ENCODE data around the gene FLNB.
"Not testable (repeated sequence)": the region's sequence is repeated elsewhere in the genome, so short reads cannot be mapped to it uniquely, and the experiment has no call there.

Gene FLNB

DNA sequence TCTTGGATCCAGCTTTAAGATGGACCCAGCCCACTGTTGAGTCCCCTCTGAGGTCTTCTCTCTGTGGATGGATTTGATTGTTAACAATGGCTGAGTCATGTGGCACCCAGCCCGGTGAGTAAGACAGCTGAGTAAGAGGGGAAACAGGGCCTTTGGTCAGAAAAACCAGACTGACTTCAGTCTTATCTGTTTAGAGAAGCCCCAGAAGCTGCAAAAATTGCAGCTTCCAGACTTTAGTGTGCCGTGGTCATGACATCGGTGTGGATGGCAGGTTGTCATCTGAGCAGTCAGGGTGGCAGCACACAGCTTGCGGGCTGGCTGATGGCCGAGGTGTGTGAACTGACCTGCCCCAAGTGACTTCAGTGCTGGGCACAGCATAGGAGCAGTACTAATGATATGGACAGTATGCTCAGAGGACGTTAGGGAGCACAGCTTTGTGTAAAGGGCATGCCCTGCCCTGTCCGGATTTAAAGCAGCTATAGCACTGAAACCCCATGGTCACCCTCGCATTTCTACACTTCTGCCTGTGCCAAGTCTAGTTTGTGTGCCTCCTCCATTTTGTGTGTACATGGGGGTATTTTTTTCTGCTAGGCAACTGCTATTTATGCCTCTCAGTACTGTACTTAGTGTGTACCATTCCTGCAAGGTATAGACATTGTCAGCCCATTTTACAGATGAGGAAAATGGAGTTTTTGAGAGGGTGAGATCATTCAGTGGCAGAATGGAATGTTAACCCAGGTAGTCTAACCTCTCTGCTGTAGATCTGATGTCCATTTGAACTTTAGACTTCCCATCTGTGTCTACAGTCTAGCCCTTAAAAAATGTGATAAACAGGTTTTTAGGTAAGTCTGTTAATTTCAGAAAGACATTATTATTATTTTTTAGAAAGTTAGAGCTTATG is 44.4 kb downstream of the FLNB start:
- peak overlapping the region; percentile 82 for H2BK120ac ChIP-seq (ENCODE audit: low read depth, low read length)
- peak overlapping the region; percentile 9 for H4K8ac ChIP-seq (ENCODE audit: low read length)
- WGBS: 7% methylated on average over 7 of the region's 8 CpGs
- H3K4me2 ChIP-seq (ENCODE audit: low read length, poor library complexity, severe bottlenecking): no peak overlapping the region
- peak overlapping the region; percentile 63 for H3K9ac ChIP-seq (ENCODE audit: low read length)
- peak overlapping the region; percentile 88 for H2AK5ac ChIP-seq (ENCODE audit: low read length, severe bottlenecking)
- peaks cover 0 to 7% of the 10 kb centered on the region in 2 experiments for H3K36me3 ChIP-seq (ENCODE audit: control insufficient read depth in 1 of 2, insufficient read depth in 2 of 2, low read depth in 1 of 2, low read length in 2 of 2)
- H3K79me1 ChIP-seq (replicated peaks; ENCODE audit: low read length, poor library complexity, severe bottlenecking): peaks cover 5% of the 10 kb centered on the region
- H3K23ac ChIP-seq (ENCODE audit: low read length in 2 of 2): peak overlapping the region in 1 of 2 experiments; percentile 14
- no peak overlapping the region for H3K4me3 ChIP-seq (ENCODE audit: insufficient read depth in 1 of 2, low read depth in 1 of 2, low read length in 2 of 2)
- no peaks in the 10 kb centered on the region for H3K27me3 ChIP-seq (ENCODE audit: control insufficient read depth in 1 of 2, insufficient read depth in 1 of 2, low read length in 2 of 2)
- peak overlapping the region; percentile 2 for H2BK5ac ChIP-seq (ENCODE audit: low read depth, low read length, poor library complexity, severe bottlenecking)
- peak overlapping the region; percentile 32 to 99 for H2BK12ac ChIP-seq (ENCODE audit: low read length in 2 of 2)
- H3K27ac ChIP-seq (ENCODE audit: low read length, poor library complexity, severe bottlenecking): peak overlapping the region; percentile 81
- peak overlapping the region; percentile 56 for H2BK15ac ChIP-seq (ENCODE audit: low read depth, poor library complexity, severe bottlenecking)
- H3K9me3 ChIP-seq (ENCODE audit: control insufficient read depth, low read length): no peaks in the 10 kb centered on the region
- H3K4me1 ChIP-seq (ENCODE audit: control insufficient read depth, insufficient read depth, low read depth, low read length): peaks cover 38% of the 10 kb centered on the region
- H4K91ac ChIP-seq (ENCODE audit: low read length): peak overlapping the region; percentile 74
- peak overlapping the region in 1 of 2 experiments; percentile 35 for H3K14ac ChIP-seq (ENCODE audit: low read length in 2 of 2)
- no peak overlapping the region for H2AFZ ChIP-seq (ENCODE audit: low read depth, low read length)
- H3K18ac ChIP-seq (ENCODE audit: low read depth in 1 of 2, low read length in 2 of 2): peak overlapping the region; percentile 47 to 95
- peak; percentile 98 for DNase-seq
- H3K4ac ChIP-seq (ENCODE audit: low read depth in 1 of 2, low read length in 2 of 2): peak overlapping the region; percentile 39 to 84

DNA sequence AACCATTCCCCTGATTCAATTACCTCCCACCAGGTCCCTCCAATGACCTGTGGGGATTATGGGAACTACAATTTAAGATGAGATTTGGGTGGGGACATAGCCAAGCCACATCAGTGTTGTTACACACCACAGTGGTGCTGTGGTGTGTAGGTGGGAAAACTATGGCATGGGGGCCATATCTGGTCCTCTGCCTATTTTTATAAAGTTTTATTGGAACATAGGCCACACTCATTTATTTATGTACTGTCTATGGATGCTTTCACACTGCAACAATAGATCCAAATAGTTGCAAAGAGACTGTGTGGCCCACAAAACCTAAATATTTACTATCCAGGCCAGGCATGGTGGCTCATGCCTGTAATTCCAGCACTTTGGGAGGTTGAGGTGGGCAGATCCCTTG is 46.4 kb downstream of the FLNB start:
- H3K36me3 ChIP-seq (ENCODE audit: control insufficient read depth in 1 of 2, insufficient read depth in 2 of 2, low read depth in 1 of 2, low read length in 2 of 2): peaks cover 0 to 7% of the 10 kb centered on the region in 2 experiments
- no peak overlapping the region for H3K4me2 ChIP-seq (ENCODE audit: low read length, poor library complexity, severe bottlenecking)
- DNase-seq: no peak
- H3K79me1 ChIP-seq (replicated peaks; ENCODE audit: low read length, poor library complexity, severe bottlenecking): peaks cover 5% of the 10 kb centered on the region
- no peak overlapping the region for H4K8ac ChIP-seq (ENCODE audit: low read length)
- no peak overlapping the region for H2BK15ac ChIP-seq (ENCODE audit: low read depth, poor library complexity, severe bottlenecking)
- H3K14ac ChIP-seq (ENCODE audit: low read length in 2 of 2): no peak overlapping the region
- no peak overlapping the region for H3K9ac ChIP-seq (ENCODE audit: low read length)
- H3K18ac ChIP-seq (ENCODE audit: low read depth in 1 of 2, low read length in 2 of 2): peak overlapping the region in 1 of 2 experiments; percentile 48
- no peak overlapping the region for H3K4me3 ChIP-seq (ENCODE audit: insufficient read depth in 1 of 2, low read depth in 1 of 2, low read length in 2 of 2)
- H3K27me3 ChIP-seq (ENCODE audit: control insufficient read depth in 1 of 2, insufficient read depth in 1 of 2, low read length in 2 of 2): no peaks in the 10 kb centered on the region
- peak overlapping the region in 1 of 2 experiments; percentile 52 for H3K4ac ChIP-seq (ENCODE audit: low read depth in 1 of 2, low read length in 2 of 2)
- H3K23ac ChIP-seq (ENCODE audit: low read length in 2 of 2): no peak overlapping the region
- H4K91ac ChIP-seq (ENCODE audit: low read length): no peak overlapping the region
- H2BK12ac ChIP-seq (ENCODE audit: low read length in 2 of 2): peak overlapping the region in 1 of 2 experiments; percentile 19
- no peaks in the 10 kb centered on the region for H3K9me3 ChIP-seq (ENCODE audit: control insufficient read depth, low read length)
- H3K27ac ChIP-seq (ENCODE audit: low read length, poor library complexity, severe bottlenecking): no peak overlapping the region
- H2AK5ac ChIP-seq (ENCODE audit: low read length, severe bottlenecking): no peak overlapping the region
- no peak overlapping the region for H2AFZ ChIP-seq (ENCODE audit: low read depth, low read length)
- no peak overlapping the region for H2BK120ac ChIP-seq (ENCODE audit: low read depth, low read length)
- H3K4me1 ChIP-seq (ENCODE audit: control insufficient read depth, insufficient read depth, low read depth, low read length): peaks cover 33% of the 10 kb centered on the region
- H2BK5ac ChIP-seq (ENCODE audit: low read depth, low read length, poor library complexity, severe bottlenecking): no peak overlapping the region

DNA sequence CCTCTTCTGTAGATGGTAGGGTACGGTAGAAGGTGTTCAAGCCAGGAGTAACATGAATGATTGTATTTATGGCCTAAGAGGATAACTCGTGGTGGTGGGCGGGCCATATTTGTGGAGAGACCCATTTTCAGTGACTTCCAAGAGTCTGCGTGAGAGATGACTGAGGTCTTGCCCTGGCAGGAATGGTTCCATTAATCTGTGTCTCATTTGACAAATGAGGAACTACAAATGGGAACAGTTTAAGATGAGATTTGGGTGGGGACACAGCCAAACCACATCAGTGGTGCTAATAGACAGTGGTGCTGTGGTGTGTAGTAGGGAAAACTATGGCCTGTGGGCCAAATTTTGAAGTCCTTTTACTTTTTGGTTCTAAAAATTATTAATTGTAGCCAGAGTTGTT is 47.1 kb downstream of the FLNB start:
- Histone ChIP-seq H2AK5ac (ENCODE audit: low read length, severe bottlenecking) (peak overlapping the region; percentile 79), H3K9ac (ENCODE audit: low read length) (no peak overlapping the region), H3K79me1 (replicated peaks; ENCODE audit: low read length, poor library complexity, severe bottlenecking) (peaks cover 7% of the 10 kb centered on the region), H2BK12ac (ENCODE audit: low read length in 2 of 2) (no peak overlapping the region), H3K9me3 (ENCODE audit: control insufficient read depth, low read length) (no peaks in the 10 kb centered on the region), H3K27ac (ENCODE audit: low read length, poor library complexity, severe bottlenecking) (no peak overlapping the region), H3K27me3 (ENCODE audit: control insufficient read depth in 1 of 2, insufficient read depth in 1 of 2, low read length in 2 of 2) (no peaks in the 10 kb centered on the region), H4K8ac (ENCODE audit: low read length) (peak overlapping the region; percentile 57), H2BK120ac (ENCODE audit: low read depth, low read length) (no peak overlapping the region), H3K4me1 (ENCODE audit: control insufficient read depth, insufficient read depth, low read depth, low read length) (peaks cover 32% of the 10 kb centered on the region), H3K4me3 (ENCODE audit: insufficient read depth in 1 of 2, low read depth in 1 of 2, low read length in 2 of 2) (no peak overlapping the region), H4K91ac (ENCODE audit: low read length) (no peak overlapping the region), H2BK15ac (ENCODE audit: low read depth, poor library complexity, severe bottlenecking) (no peak overlapping the region), H3K23ac (ENCODE audit: low read length in 2 of 2) (no peak overlapping the region), H2BK5ac (ENCODE audit: low read depth, low read length, poor library complexity, severe bottlenecking) (no peak overlapping the region), H3K36me3 (ENCODE audit: control insufficient read depth in 1 of 2, insufficient read depth in 2 of 2, low read depth in 1 of 2, low read length in 2 of 2) (peaks cover 0 to 7% of the 10 kb centered on the region in 2 experiments), H3K4ac (ENCODE audit: low read depth in 1 of 2, low read length in 2 of 2) (no peak overlapping the region), H3K18ac (ENCODE audit: low read depth in 1 of 2, low read length in 2 of 2) (no peak overlapping the region), H3K4me2 (ENCODE audit: low read length, poor library complexity, severe bottlenecking) (no peak overlapping the region), H2AFZ (ENCODE audit: low read depth, low read length) (no peak overlapping the region), H3K14ac (ENCODE audit: low read length in 2 of 2) (no peak overlapping the region)
- 90% methylated on average over 4 of the region's 4 CpGs for WGBS
- no peak for DNase-seq

DNA sequence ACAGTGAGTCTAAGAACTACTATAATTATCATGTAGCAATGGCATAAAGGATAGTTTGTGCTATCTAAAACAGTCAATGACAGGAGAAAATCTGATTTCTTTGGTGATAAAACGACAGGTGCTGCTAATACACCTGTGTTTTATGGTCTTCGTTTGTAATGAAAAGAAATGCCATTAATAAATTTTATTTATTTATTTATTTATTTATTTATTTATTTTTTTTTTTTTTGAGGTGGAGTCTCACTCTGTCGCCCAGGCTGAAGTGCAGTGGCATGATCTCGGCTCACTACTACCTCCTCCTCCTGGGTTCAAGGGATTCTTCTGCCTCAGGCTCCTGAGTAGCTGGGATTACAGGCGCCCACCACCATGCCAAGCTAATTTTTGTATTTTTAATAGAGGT is 47.7 kb downstream of the FLNB start:
- not testable (repeated sequence) for H3K27ac ChIP-seq (ENCODE audit: low read length, poor library complexity, severe bottlenecking); H2BK12ac ChIP-seq (ENCODE audit: low read length in 2 of 2); DNase-seq; H3K14ac ChIP-seq (ENCODE audit: low read length in 2 of 2); H3K79me1 ChIP-seq (replicated peaks; ENCODE audit: low read length, poor library complexity, severe bottlenecking); H3K18ac ChIP-seq (ENCODE audit: low read depth in 1 of 2, low read length in 2 of 2); H2BK15ac ChIP-seq (ENCODE audit: low read depth, poor library complexity, severe bottlenecking); H2AFZ ChIP-seq (ENCODE audit: low read depth, low read length); H3K9ac ChIP-seq (ENCODE audit: low read length); H3K4me3 ChIP-seq (ENCODE audit: insufficient read depth in 1 of 2, low read depth in 1 of 2, low read length in 2 of 2); H2BK120ac ChIP-seq (ENCODE audit: low read depth, low read length); H3K27me3 ChIP-seq (ENCODE audit: control insufficient read depth in 1 of 2, insufficient read depth in 1 of 2, low read length in 2 of 2); H4K8ac ChIP-seq (ENCODE audit: low read length); H4K91ac ChIP-seq (ENCODE audit: low read length); H2AK5ac ChIP-seq (ENCODE audit: low read length, severe bottlenecking); H3K4ac ChIP-seq (ENCODE audit: low read depth in 1 of 2, low read length in 2 of 2); H3K9me3 ChIP-seq (ENCODE audit: control insufficient read depth, low read length); H3K4me2 ChIP-seq (ENCODE audit: low read length, poor library complexity, severe bottlenecking); H3K36me3 ChIP-seq (ENCODE audit: control insufficient read depth in 1 of 2, insufficient read depth in 2 of 2, low read depth in 1 of 2, low read length in 2 of 2); H3K23ac ChIP-seq (ENCODE audit: low read length in 2 of 2); H2BK5ac ChIP-seq (ENCODE audit: low read depth, low read length, poor library complexity, severe bottlenecking)
- no CpG with 5 or more reads among the region's 5 CpGs for WGBS
- peaks cover 30% of the 10 kb centered on the region for H3K4me1 ChIP-seq (ENCODE audit: control insufficient read depth, insufficient read depth, low read depth, low read length)

Measured in mesenchymal stem cell (in vitro differentiated cells and primary cell).